B cell (primary cell): ENCODE data around the gene AOAH. TPM values are rescaled to one million over a fixed set of nuclear protein-coding genes. Genes with fewer than 3 reads are reported as not detected.

Experiments
- ATAC-seq: fragments of 200-7000 bp; cut with Tn5 transposase; one replicate; pipeline ENCODE4 v1.10.0; 2021; ENCODE audit warnings: low read depth, mild to moderate bottlenecking, moderate number of reproducible peaks, moderate library complexity
- CTCF ChIA-PET: fragments of 350-600 bp; sonication (Branson Sonifier 250); formaldehyde crosslinking; loops from one replicate; lab custom pipeline; 2021; ENCODE audit warnings: antibody characterized with exemption, inconsistent platforms; lab: Charles Lee
- POLR2A ChIA-PET: fragments of 350-600 bp; sonication (Branson Sonifier 250); formaldehyde crosslinking; loops from one replicate; lab custom pipeline; 2021; ENCODE audit warnings: antibody characterized with exemption; lab: Charles Lee
- DNase-seq: peaks from one replicate; pipeline ENCODE4 v3.0.0; 2013
- H2AFZ ChIP-seq: 2 replicates; pipeline ENCODE4 v1.6.1; 2012; ENCODE audit warnings: mild to moderate bottlenecking, low read depth, low read length; ENCODE audit not compliant: insufficient read depth, poor library complexity, severe bottlenecking
- H3K27ac ChIP-seq, 2 donors: 1 replicate in 1 of 2; 2 replicates in 1 of 2; pipeline ENCODE4 v1.5.1; 2012 to 2013; ENCODE audit warnings: low read length in 2 of 2, mild to moderate bottlenecking in 2 of 2, moderate library complexity in 1 of 2
- H3K27me3 ChIP-seq, 4 experiments: fragments of 200-600 bp in 1 of 4; sonication (generic) in 1 of 4; replicated peaks in 1 of 4; 1 replicate in 2 of 4; 2 replicates in 2 of 4; pipeline versions ENCODE4 v1.6.1 to v1.7.0; 2013 to 2016; ENCODE audit warnings: low read length in 3 of 4, mild to moderate bottlenecking in 2 of 4, mixed read lengths in 1 of 4, moderate library complexity in 1 of 4; ENCODE audit not compliant: insufficient read depth in 4 of 4, control insufficient read depth in 3 of 4; ENCODE audit errors: control extremely low read depth in 1 of 4
- H3K36me3 ChIP-seq, 2 experiments: replicated peaks in 1 of 2; 1 replicate in 1 of 2; 2 replicates in 1 of 2; pipeline versions ENCODE4 v1.6.1 to v1.7.1; 2013; ENCODE audit warnings: low read length in 1 of 2; ENCODE audit not compliant: insufficient read depth in 2 of 2, control insufficient read depth in 1 of 2; ENCODE audit errors: control extremely low read depth in 1 of 2, extremely low read depth in 1 of 2
- H3K4me1 ChIP-seq, 2 donors: fragments of 200-600 bp in 1 of 2; sonication (generic) in 1 of 2; 1 replicate in 1 of 2; 2 replicates in 1 of 2; pipeline versions ENCODE4 v1.5.1 to v1.6.1; 2013 to 2017; ENCODE audit warnings: low read length in 2 of 2; ENCODE audit not compliant: control insufficient read depth in 2 of 2, insufficient read depth in 2 of 2
- H3K4me2 ChIP-seq: replicated peaks from 2 replicates; pipeline ENCODE3; 2012; ENCODE audit warnings: mild to moderate bottlenecking, low read depth, low read length; ENCODE audit not compliant: poor library complexity, severe bottlenecking
- H3K4me3 ChIP-seq, 5 experiments: fragments of 200-600 bp in 1 of 5; sonication (generic) in 1 of 5; 1 replicate in 3 of 5; 2 replicates in 2 of 5; pipeline versions ENCODE4 v1.5.1 to v1.7.0; 2011 to 2016; ENCODE audit warnings: low read length in 4 of 5, mild to moderate bottlenecking in 4 of 5, low read depth in 2 of 5, control low read depth in 1 of 5, moderate library complexity in 1 of 5; ENCODE audit not compliant: insufficient read depth in 1 of 5; ENCODE audit errors: control extremely low read depth in 1 of 5, extremely low read depth in 1 of 5
- H3K79me2 ChIP-seq: fragments of 200-600 bp; sonication (generic); one replicate; pipeline ENCODE4 v1.6.0; 2016; ENCODE audit warnings: low read length; ENCODE audit not compliant: control insufficient read depth, insufficient read depth
- H3K9ac ChIP-seq: fragments of 200-600 bp; sonication (generic); 2 replicates; pipeline ENCODE4 v1.6.1; 2017; ENCODE audit warnings: mild to moderate bottlenecking, low read length, moderate library complexity
- H3K9me3 ChIP-seq, 3 donors: one replicate each; pipeline versions ENCODE4 v1.6.1 to v1.7.1; 2013; ENCODE audit warnings: low read length in 2 of 3; ENCODE audit not compliant: control insufficient read depth in 2 of 3, insufficient read depth in 1 of 3; ENCODE audit errors: control extremely low read depth in 1 of 3
- H4K20me1 ChIP-seq: 2 replicates; pipeline ENCODE4 v1.6.0; 2012; ENCODE audit warnings: mild to moderate bottlenecking, low read length; ENCODE audit not compliant: insufficient read depth, control insufficient read depth, poor library complexity, severe bottlenecking
- H3K27ac Mint-ChIP-seq: one replicate; pipeline ENCODE4 v1.8.0; 2021; ENCODE audit warnings: mixed read lengths
- H3K27me3 Mint-ChIP-seq: one replicate; pipeline ENCODE4 v1.8.0; 2021; ENCODE audit warnings: mixed read lengths
- H3K4me1 Mint-ChIP-seq: one replicate; pipeline ENCODE4 v1.8.0; 2021; ENCODE audit warnings: mixed read lengths
- H3K4me3 Mint-ChIP-seq: one replicate; pipeline ENCODE4 v1.8.0; 2021; ENCODE audit warnings: mixed read lengths
- H3K9me3 Mint-ChIP-seq: one replicate; pipeline ENCODE4 v1.8.0; 2022; ENCODE audit warnings: mixed read lengths; ENCODE audit not compliant: insufficient read depth
- EZH2 ChIP-seq: IDR thresholded peaks from 2 replicates; pipeline ENCODE4 v1.6.1; 2012; ENCODE audit warnings: borderline replicate concordance, low read depth, mild to moderate bottlenecking, moderate library complexity, low read length; ENCODE audit not compliant: insufficient read depth, poor library complexity, severe bottlenecking
- WGBS: methylation state at CpG from one replicate; pipeline ENCODE4 v1.1.5; 2013; ENCODE audit warnings: missing lambda C conversion rate; ENCODE audit not compliant: insufficient coverage; 5-methylcytosine and 5-hydroxymethylcytosine counted together
- intact Hi-C: fragments of 100-400 bp; cut with micrococcal nuclease; formaldehyde crosslinking; loops from one replicate; pipeline ENCODE4 v1.10.0; 2022
- polyA plus RNA-seq: library from polyadenylated mRNA; depleted of rRNA; stranded (reverse); fragments of >200 nt; gene quantifications from 2 replicates; pipeline ENCODE4 v1.2.3, GENCODE V29; 2012
- total RNA-seq, 2 donors: library from RNA; stranded (reverse); fragments of 120-200 nt in 1 of 2; gene quantifications; 1 replicate in 1 of 2; 2 replicates in 1 of 2; pipeline versions ENCODE4 v1.2.3 to v1.2.4, GENCODE V29; 2013 to 2022
- TF ChIP-seq, protein P1 (sequence below): fragments of 200-600 bp; IDR thresholded peaks from one replicate; pipeline ENCODE4 v1.8.0; 2022; ENCODE audit warnings: antibody characterized with exemption, mild to moderate bottlenecking

The AOAH gene
- total and polyA plus RNA-seq, 2 donors (not counting 1 experiment from before 2014, with no cell fraction given) = 2.6 to 5.0 TPM

DNA sequence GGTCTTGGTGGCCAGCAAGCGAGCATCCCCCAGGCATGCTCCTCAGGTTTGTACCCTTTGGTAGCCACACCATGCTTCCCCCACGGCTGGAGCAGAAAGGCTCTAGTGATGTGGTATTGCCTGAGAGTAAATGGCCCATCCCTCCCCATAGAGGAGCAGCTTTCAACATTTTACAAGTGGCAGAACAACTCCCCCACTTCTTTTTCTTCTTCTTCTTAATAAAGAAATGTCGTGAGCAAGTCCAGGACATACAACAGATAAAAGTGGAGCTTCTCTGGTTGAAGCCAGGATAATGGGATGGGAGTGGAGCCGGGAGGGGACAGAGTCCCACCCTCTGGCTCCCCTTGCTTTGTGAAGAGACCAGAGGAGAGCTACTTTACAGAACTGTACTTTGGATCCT lies 203.2 kb downstream of the AOAH start:
- POLR2A ChIA-PET = no interaction called here
- CTCF ChIA-PET = no interaction called here

DNA sequence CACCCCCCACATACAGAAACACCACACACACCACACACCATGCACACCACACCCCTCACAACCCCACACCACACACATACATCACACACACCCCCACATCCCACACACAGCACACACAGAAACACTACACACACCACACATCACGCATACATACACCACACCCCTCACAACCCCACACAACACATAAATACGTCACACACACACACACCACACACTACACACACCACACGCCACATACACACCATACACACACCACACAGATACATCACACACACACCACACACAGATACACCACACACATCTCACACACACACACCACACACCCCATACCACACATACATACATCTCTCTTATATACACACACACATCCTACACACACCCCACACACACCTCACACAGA lies 208.4 kb downstream of the AOAH start:
- ChIA-PET CTCF (no interaction called here), POLR2A (no interaction called here)
- Histone ChIP-seq H4K20me1 (no peaks in the 10 kb centered on the region), H3K27ac (no peak overlapping the region), H3K36me3 (no peaks in the 10 kb centered on the region), H3K9ac (no peak overlapping the region), H3K79me2 (no peaks in the 10 kb centered on the region), H3K4me3 (no peak overlapping the region), H3K9me3 (peaks cover 0 to 4% (median 0%) of the 10 kb centered on the region in 3 donors), H3K27me3 (no peaks in the 10 kb centered on the region), H3K4me1 (no peaks in the 10 kb centered on the region), H3K4me2 (no peak overlapping the region), H2AFZ (no peak overlapping the region)
- intact Hi-C loops = no loop called here
- Mint-ChIP-seq H3K4me3 (no peak overlapping the region), H3K27me3 (no peaks in the 10 kb centered on the region), H3K4me1 (peaks cover 4% of the 10 kb centered on the region), H3K27ac (no peak overlapping the region), H3K9me3 (no peaks in the 10 kb centered on the region)
- no peak for DNase-seq
- 88% methylated on average over 3 of the region's 3 CpGs for WGBS
- ATAC-seq = no peak
- TF ChIP-seq EZH2 = no peak
- TF ChIP-seq, protein P1, sequence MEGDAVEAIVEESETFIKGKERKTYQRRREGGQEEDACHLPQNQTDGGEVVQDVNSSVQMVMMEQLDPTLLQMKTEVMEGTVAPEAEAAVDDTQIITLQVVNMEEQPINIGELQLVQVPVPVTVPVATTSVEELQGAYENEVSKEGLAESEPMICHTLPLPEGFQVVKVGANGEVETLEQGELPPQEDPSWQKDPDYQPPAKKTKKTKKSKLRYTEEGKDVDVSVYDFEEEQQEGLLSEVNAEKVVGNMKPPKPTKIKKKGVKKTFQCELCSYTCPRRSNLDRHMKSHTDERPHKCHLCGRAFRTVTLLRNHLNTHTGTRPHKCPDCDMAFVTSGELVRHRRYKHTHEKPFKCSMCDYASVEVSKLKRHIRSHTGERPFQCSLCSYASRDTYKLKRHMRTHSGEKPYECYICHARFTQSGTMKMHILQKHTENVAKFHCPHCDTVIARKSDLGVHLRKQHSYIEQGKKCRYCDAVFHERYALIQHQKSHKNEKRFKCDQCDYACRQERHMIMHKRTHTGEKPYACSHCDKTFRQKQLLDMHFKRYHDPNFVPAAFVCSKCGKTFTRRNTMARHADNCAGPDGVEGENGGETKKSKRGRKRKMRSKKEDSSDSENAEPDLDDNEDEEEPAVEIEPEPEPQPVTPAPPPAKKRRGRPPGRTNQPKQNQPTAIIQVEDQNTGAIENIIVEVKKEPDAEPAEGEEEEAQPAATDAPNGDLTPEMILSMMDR = no peak

More for the DNA sequence above, 203.2 kb downstream of the AOAH start:
- Mint-ChIP-seq H3K27ac (no peak overlapping the region), H3K4me3 (no peak overlapping the region), H3K27me3 (peaks cover 6% of the 10 kb centered on the region), H3K9me3 (no peaks in the 10 kb centered on the region), H3K4me1 (peaks cover 4% of the 10 kb centered on the region)
- TF ChIP-seq, protein P1 = no peak
- TF ChIP-seq EZH2 = no peak
- no peak overlapping the region for H3K27ac ChIP-seq
- no peak for DNase-seq
- H2AFZ ChIP-seq = no peak overlapping the region
- H3K4me3 ChIP-seq = no peak overlapping the region
- H3K4me2 ChIP-seq = no peak overlapping the region
- no peaks in the 10 kb centered on the region for H3K27me3 ChIP-seq
- H3K9ac ChIP-seq = no peak overlapping the region
- no peaks in the 10 kb centered on the region for H3K36me3 ChIP-seq
- ATAC-seq = no peak
- no peaks in the 10 kb centered on the region for H3K79me2 ChIP-seq
- H3K9me3 ChIP-seq = no peaks in the 10 kb centered on the region
- H3K4me1 ChIP-seq = no peaks in the 10 kb centered on the region
- intact Hi-C loops = no loop called here
- H4K20me1 ChIP-seq = no peaks in the 10 kb centered on the region
- 94% methylated on average over 2 of the region's 4 CpGs for WGBS
